Glutamatergic neuron (in vitro differentiated cells): ENCODE results near the gene EIF1AY. TPM values are rescaled to one million over a fixed set of nuclear protein-coding genes. Genes with fewer than 3 reads are reported as not detected.

Experiments
- DNase-seq: peaks from one replicate; pipeline ENCODE4 v3.0.0; 2022
- H3K27ac Mint-ChIP-seq: one replicate; pipeline ENCODE4 v1.8.0; 2020; ENCODE audit warnings: mild to moderate bottlenecking, mixed read lengths, inconsistent platforms; ENCODE audit not compliant: unreplicated experiment
- H3K27me3 Mint-ChIP-seq: one replicate; pipeline ENCODE4 v1.8.0; 2020; ENCODE audit warnings: mild to moderate bottlenecking, moderate library complexity, mixed read lengths, inconsistent platforms; ENCODE audit not compliant: unreplicated experiment
- H3K36me3 Mint-ChIP-seq: one replicate; pipeline ENCODE4 v1.8.0; 2020; ENCODE audit warnings: mild to moderate bottlenecking, mixed read lengths, inconsistent platforms; ENCODE audit not compliant: unreplicated experiment
- H3K4me1 Mint-ChIP-seq: one replicate; pipeline ENCODE4 v1.8.0; 2020; ENCODE audit warnings: mild to moderate bottlenecking, low read depth, mixed read lengths, inconsistent platforms; ENCODE audit not compliant: unreplicated experiment
- H3K4me3 Mint-ChIP-seq: one replicate; pipeline ENCODE4 v1.8.0; 2020; ENCODE audit warnings: mild to moderate bottlenecking, mixed read lengths, inconsistent platforms; ENCODE audit not compliant: unreplicated experiment
- H3K9me3 Mint-ChIP-seq: one replicate; pipeline ENCODE4 v1.8.0; 2020; ENCODE audit warnings: mild to moderate bottlenecking, moderate library complexity, mixed read lengths, inconsistent platforms; ENCODE audit not compliant: unreplicated experiment
- CTCF ChIP-seq: fragments of 200-600 bp; sonication (generic); IDR thresholded peaks from one replicate; pipeline ENCODE4 v1.5.0; 2021; ENCODE audit not compliant: partially characterized antibody, unreplicated experiment
- total RNA-seq: library from RNA; stranded (reverse); fragmentation: NEBNext Ultra II Directional; extraction: Animal tissue kit (Norgen Biotek cat#: 25700); gene quantifications from one replicate; pipeline ENCODE4 v1.2.1, GENCODE V29; 2021; ENCODE audit not compliant: unreplicated experiment

Gene EIF1AY
- total RNA-seq, 1 donor from 2014 or later = 32.4 TPM

- Mint-ChIP-seq H3K27ac (no peak overlapping the region), H3K36me3 (no peaks in the 10 kb centered on the region), H3K27me3 (no peaks in the 10 kb centered on the region), H3K4me1 (peaks cover 2% of the 10 kb centered on the region), H3K9me3 (no peaks in the 10 kb centered on the region), H3K4me3 (no peak overlapping the region)
- no peak for DNase-seq
- TF ChIP-seq CTCF = no peak
Measured at GRCh38 chrY:20559873-20560512, 15.6 kb upstream of the EIF1AY start.

- Mint-ChIP-seq H3K36me3 (no peaks in the 10 kb centered on the region), H3K27me3 (no peaks in the 10 kb centered on the region), H3K9me3 (no peaks in the 10 kb centered on the region), H3K4me3 (no peak overlapping the region), H3K4me1 (no peaks in the 10 kb centered on the region), H3K27ac (no peak overlapping the region)
- DNase-seq = no peak
- TF ChIP-seq CTCF = no peak
Measured at GRCh38 chrY:20571306-20571705, 4.3 kb upstream of the EIF1AY start.

GRCh38 chrY:20576506-20576905 is 930 bp downstream of the EIF1AY start:
- Mint-ChIP-seq H3K27ac (peak overlapping the region; percentile 62), H3K4me1 (no peaks in the 10 kb centered on the region), H3K36me3 (no peaks in the 10 kb centered on the region), H3K4me3 (peak overlapping the region; percentile 91), H3K27me3 (no peaks in the 10 kb centered on the region), H3K9me3 (no peaks in the 10 kb centered on the region)
- TF ChIP-seq CTCF = peak; percentile 18
- no peak for DNase-seq

GRCh38 chrY:20578206-20578605 is 2.6 kb downstream of the EIF1AY start:
- Mint-ChIP-seq H3K36me3 (no peaks in the 10 kb centered on the region), H3K4me3 (peak overlapping the region; percentile 6), H3K27me3 (no peaks in the 10 kb centered on the region), H3K27ac (no peak overlapping the region), H3K4me1 (no peaks in the 10 kb centered on the region), H3K9me3 (no peaks in the 10 kb centered on the region)
- TF ChIP-seq CTCF = no peak
- no peak for DNase-seq

- no peaks in the 10 kb centered on the region for H3K27me3 Mint-ChIP-seq
- H3K9me3 Mint-ChIP-seq = no peaks in the 10 kb centered on the region
- TF ChIP-seq CTCF = no peak
- H3K4me1 Mint-ChIP-seq = no peaks in the 10 kb centered on the region
- H3K27ac Mint-ChIP-seq = no peak overlapping the region
- H3K4me3 Mint-ChIP-seq = no peak overlapping the region
- H3K36me3 Mint-ChIP-seq = no peaks in the 10 kb centered on the region
- DNase-seq = no peak
Measured at GRCh38 chrY:20581687-20582086, 6.1 kb downstream of the EIF1AY start.
